HG02759 (cell line): ENCODE results near the gene KLHL24.
"Not testable (repeated sequence)": the region's sequence is repeated elsewhere in the genome, so short reads cannot be mapped to it uniquely, and the experiment has no call there.

Experiments
- ATAC-seq: cut with Tn5 transposase; IDR thresholded peaks from one replicate; pipeline ENCODE4 v1.9.1; 2021; ENCODE audit warnings: mild to moderate bottlenecking, moderate library complexity; ENCODE audit not compliant: unreplicated experiment

KLHL24 gene

GRCh38 chr3:183635431-183636220, at the start of gene KLHL24:
TSS of gene KLHL24 (plus strand) at chr3:183635623. CDS start at chr3:183650357, 14,734 bp downstream.
- ATAC-seq = peak; percentile 83

GRCh38 chr3:183586477-183586876, 48.9 kb upstream of the KLHL24 start:
- no peak for ATAC-seq

- ATAC-seq = no peak
Measured at GRCh38 chr3:183587336-183587735, 48.1 kb upstream of the KLHL24 start.

- ATAC-seq = no peak
Measured at GRCh38 chr3:183590442-183590841, 45.0 kb upstream of the KLHL24 start.

- peak; percentile 91 for ATAC-seq
Measured at GRCh38 chr3:183591881-183592521, 43.4 kb upstream of the KLHL24 start.

- ATAC-seq = no peak
Measured at GRCh38 chr3:183592821-183593220, 42.6 kb upstream of the KLHL24 start.

- no peak for ATAC-seq
Measured at GRCh38 chr3:183594636-183595035, 40.8 kb upstream of the KLHL24 start.

GRCh38 chr3:183597959-183598358, 37.5 kb upstream of the KLHL24 start:
- no peak for ATAC-seq

GRCh38 chr3:183611326-183611725, 24.1 kb upstream of the KLHL24 start:
- ATAC-seq = not testable (repeated sequence)

GRCh38 chr3:183613366-183614285, 21.8 kb upstream of the KLHL24 start:
- ATAC-seq = no peak

GRCh38 chr3:183618542-183618941, 16.9 kb upstream of the KLHL24 start:
- no peak for ATAC-seq

GRCh38 chr3:183619010-183619409, 16.4 kb upstream of the KLHL24 start:
- ATAC-seq = no peak

- no peak for ATAC-seq
Measured at GRCh38 chr3:183619624-183620251, 15.7 kb upstream of the KLHL24 start.

GRCh38 chr3:183620252-183620628, 15.2 kb upstream of the KLHL24 start:
- no peak for ATAC-seq

- not testable (repeated sequence) for ATAC-seq
Measured at GRCh38 chr3:183622473-183622872, 12.9 kb upstream of the KLHL24 start.

GRCh38 chr3:183626877-183627594, 8.4 kb upstream of the KLHL24 start:
- ATAC-seq = no peak

- ATAC-seq = no peak
Measured at GRCh38 chr3:183629546-183630301, 5.7 kb upstream of the KLHL24 start.

GRCh38 chr3:183631715-183632114, 3.7 kb upstream of the KLHL24 start:
- ATAC-seq = no peak

GRCh38 chr3:183632725-183633124, 2.7 kb upstream of the KLHL24 start:
- not testable (repeated sequence) for ATAC-seq
